Measurements from ENCODE around the gene NUDT16L1.

NUDT16L1 gene

GRCh38 chr16:4702466-4702808, 9.1 kb downstream of the NUDT16L1 start:
- H3K4me2 ChIP-seq (ENCODE audit: insufficient read depth, low read length), result no peak overlapping the region
- peaks cover 57% of the 10 kb centered on the region for H3K36me3 ChIP-seq (ENCODE audit: insufficient read depth, low read length)
- H2AFZ ChIP-seq (ENCODE audit: low read depth, low read length), result no peak overlapping the region
- H3K4me1 ChIP-seq (ENCODE audit: insufficient read depth, low read length), result no peaks in the 10 kb centered on the region
- H3K9me3 ChIP-seq (ENCODE audit: insufficient read depth, low read length, severe bottlenecking), result no peaks in the 10 kb centered on the region
- TF ChIP-seq EZH2 (IDR thresholded peaks at IDR 0.05; ENCODE audit: borderline replicate concordance, low read depth, low read length, severe bottlenecking), result no peak
- no peak for TF ChIP-seq CTCF (IDR thresholded peaks at IDR 0.05; ENCODE audit: borderline replicate concordance, extremely low read depth, low read length, poor library complexity, severe bottlenecking)
- ATAC-seq (ENCODE audit: insufficient read depth, low read depth), result no peak
- H3K4me3 ChIP-seq (ENCODE audit: low read depth in 1 of 2, low read length in 2 of 2), result no peak overlapping the region
- H3K79me2 ChIP-seq (ENCODE audit: insufficient read depth, low read length), result no peaks in the 10 kb centered on the region
- H3K27ac ChIP-seq (ENCODE audit: low read length), result no peak overlapping the region
- no peak for DNase-seq
- H3K9ac ChIP-seq (ENCODE audit: low read depth, low read length), result no peak overlapping the region
- H3K27me3 ChIP-seq (ENCODE audit: insufficient read depth, low read length, poor library complexity), result no peaks in the 10 kb centered on the region
- H4K20me1 ChIP-seq (ENCODE audit: insufficient read depth, low read length), result no peaks in the 10 kb centered on the region

GRCh38 chr16:4703906-4704305, 10.5 kb downstream of the NUDT16L1 start:
- H3K79me2 ChIP-seq (ENCODE audit: insufficient read depth, low read length), result no peaks in the 10 kb centered on the region
- no peak overlapping the region for H2AFZ ChIP-seq (ENCODE audit: low read depth, low read length)
- H3K36me3 ChIP-seq (ENCODE audit: insufficient read depth, low read length), result peaks cover 45% of the 10 kb centered on the region
- TF ChIP-seq EZH2 (IDR thresholded peaks at IDR 0.05; ENCODE audit: borderline replicate concordance, low read depth, low read length, severe bottlenecking) (no peak), CTCF (IDR thresholded peaks at IDR 0.05; ENCODE audit: borderline replicate concordance, extremely low read depth, low read length, poor library complexity, severe bottlenecking) (no peak)
- DNase-seq, result no peak
- no peaks in the 10 kb centered on the region for H4K20me1 ChIP-seq (ENCODE audit: insufficient read depth, low read length)
- H3K4me2 ChIP-seq (ENCODE audit: insufficient read depth, low read length), result no peak overlapping the region
- H3K4me3 ChIP-seq (ENCODE audit: low read depth in 1 of 2, low read length in 2 of 2), result no peak overlapping the region
- no peak overlapping the region for H3K27ac ChIP-seq (ENCODE audit: low read length)
- H3K4me1 ChIP-seq (ENCODE audit: insufficient read depth, low read length), result no peaks in the 10 kb centered on the region
- H3K27me3 ChIP-seq (ENCODE audit: insufficient read depth, low read length, poor library complexity), result no peaks in the 10 kb centered on the region
- H3K9me3 ChIP-seq (ENCODE audit: insufficient read depth, low read length, severe bottlenecking), result no peaks in the 10 kb centered on the region
- no peak overlapping the region for H3K9ac ChIP-seq (ENCODE audit: low read depth, low read length)
- ATAC-seq (ENCODE audit: insufficient read depth, low read depth), result no peak

GRCh38 chr16:4704491-4704890, 11.1 kb downstream of the NUDT16L1 start:
- Histone ChIP-seq H3K27ac (ENCODE audit: low read length) (no peak overlapping the region), H3K4me2 (ENCODE audit: insufficient read depth, low read length) (no peak overlapping the region), H3K79me2 (ENCODE audit: insufficient read depth, low read length) (no peaks in the 10 kb centered on the region), H3K27me3 (ENCODE audit: insufficient read depth, low read length, poor library complexity) (no peaks in the 10 kb centered on the region), H3K36me3 (ENCODE audit: insufficient read depth, low read length) (peaks cover 41% of the 10 kb centered on the region), H3K4me1 (ENCODE audit: insufficient read depth, low read length) (no peaks in the 10 kb centered on the region), H4K20me1 (ENCODE audit: insufficient read depth, low read length) (no peaks in the 10 kb centered on the region), H3K9ac (ENCODE audit: low read depth, low read length) (no peak overlapping the region), H3K4me3 (ENCODE audit: low read depth in 1 of 2, low read length in 2 of 2) (no peak overlapping the region), H2AFZ (ENCODE audit: low read depth, low read length) (no peak overlapping the region), H3K9me3 (ENCODE audit: insufficient read depth, low read length, severe bottlenecking) (no peaks in the 10 kb centered on the region)
- TF ChIP-seq CTCF (IDR thresholded peaks at IDR 0.05; ENCODE audit: borderline replicate concordance, extremely low read depth, low read length, poor library complexity, severe bottlenecking) (no peak), EZH2 (IDR thresholded peaks at IDR 0.05; ENCODE audit: borderline replicate concordance, low read depth, low read length, severe bottlenecking) (no peak)
- no peak for DNase-seq
- ATAC-seq (ENCODE audit: insufficient read depth, low read depth), result no peak

- no peak overlapping the region for H3K4me3 ChIP-seq (ENCODE audit: low read depth in 1 of 2, low read length in 2 of 2)
- no peaks in the 10 kb centered on the region for H3K9me3 ChIP-seq (ENCODE audit: insufficient read depth, low read length, severe bottlenecking)
- H2AFZ ChIP-seq (ENCODE audit: low read depth, low read length), result no peak overlapping the region
- no peaks in the 10 kb centered on the region for H3K27me3 ChIP-seq (ENCODE audit: insufficient read depth, low read length, poor library complexity)
- H4K20me1 ChIP-seq (ENCODE audit: insufficient read depth, low read length), result no peaks in the 10 kb centered on the region
- no peak for TF ChIP-seq CTCF (IDR thresholded peaks at IDR 0.05; ENCODE audit: borderline replicate concordance, extremely low read depth, low read length, poor library complexity, severe bottlenecking)
- TF ChIP-seq EZH2 (IDR thresholded peaks at IDR 0.05; ENCODE audit: borderline replicate concordance, low read depth, low read length, severe bottlenecking), result no peak
- H3K27ac ChIP-seq (ENCODE audit: low read length), result no peak overlapping the region
- no peak for ATAC-seq (ENCODE audit: insufficient read depth, low read depth)
- H3K79me2 ChIP-seq (ENCODE audit: insufficient read depth, low read length), result no peaks in the 10 kb centered on the region
- no peaks in the 10 kb centered on the region for H3K4me1 ChIP-seq (ENCODE audit: insufficient read depth, low read length)
- H3K9ac ChIP-seq (ENCODE audit: low read depth, low read length), result no peak overlapping the region
- peaks cover 43% of the 10 kb centered on the region for H3K36me3 ChIP-seq (ENCODE audit: insufficient read depth, low read length)
- no peak for DNase-seq
- no peak overlapping the region for H3K4me2 ChIP-seq (ENCODE audit: insufficient read depth, low read length)
Measured at GRCh38 chr16:4704913-4705312, 11.6 kb downstream of the NUDT16L1 start.

Measured in DND-41 (cell line).